Keratinocyte (primary cell): Measurements from ENCODE around the gene KCND2. TPM values are rescaled to one million over a fixed set of nuclear protein-coding genes. Genes with fewer than 3 reads are reported as not detected.

Source experiments
- DNase-seq: peaks from one replicate; pipeline ENCODE4 v3.0.0-alpha.2; 2011; ENCODE audit warnings: low read depth, missing footprints, low spot score
- FAIRE-seq: peaks from 2 replicates; lab custom pipeline; 2011; peaks lifted over from hg19 to GRCh38; lab: Jason Lieb, UNC
- H2AFZ ChIP-seq: 2 replicates; pipeline ENCODE4 v1.6.0; 2012; ENCODE audit warnings: low read length, control low read depth, inconsistent platforms; ENCODE audit not compliant: control insufficient read depth
- H3K27ac ChIP-seq: 2 replicates; pipeline ENCODE4 v1.5.1; 2011; ENCODE audit warnings: low read length; ENCODE audit not compliant: control insufficient read depth, insufficient read depth
- H3K27me3 ChIP-seq: 3 replicates; pipeline ENCODE4 v1.6.0; 2011; ENCODE audit warnings: low read length; ENCODE audit not compliant: control insufficient read depth, insufficient read depth; ENCODE audit errors: extremely low read depth
- H3K36me3 ChIP-seq, 2 experiments: 2 replicates in 1 of 2; 3 replicates in 1 of 2; pipeline ENCODE4 v1.5.1; 2011; ENCODE audit warnings: low read length in 2 of 2, mild to moderate bottlenecking in 1 of 2; ENCODE audit not compliant: control insufficient read depth in 2 of 2, insufficient read depth in 2 of 2; ENCODE audit errors: extremely low read depth in 1 of 2
- H3K4me1 ChIP-seq: 3 replicates; pipeline ENCODE4 v1.5.1; 2011; ENCODE audit warnings: low read length; ENCODE audit not compliant: control insufficient read depth, insufficient read depth; ENCODE audit errors: extremely low read depth
- H3K4me2 ChIP-seq: 3 replicates; pipeline ENCODE4 v1.6.0; 2011; ENCODE audit warnings: low read depth, low read length; ENCODE audit not compliant: control insufficient read depth, insufficient read depth; ENCODE audit errors: extremely low read depth
- H3K4me3 ChIP-seq, 3 experiments: fragments of 200-600 bp in 1 of 3; sonication (generic) in 1 of 3; 2 replicates in 2 of 3; 3 replicates in 1 of 3; pipeline ENCODE4 v1.5.1; 2011 to 2016; ENCODE audit warnings: low read length in 3 of 3, mild to moderate bottlenecking in 3 of 3, control low read depth in 2 of 3, inconsistent platforms in 1 of 3, low read depth in 1 of 3, mixed read lengths in 1 of 3, mixed run types in 1 of 3, moderate library complexity in 1 of 3; ENCODE audit not compliant: control insufficient read depth in 2 of 3, insufficient read depth in 2 of 3; ENCODE audit errors: extremely low read depth in 1 of 3
- H3K79me2 ChIP-seq: 2 replicates; pipeline ENCODE4 v1.6.0; 2012; ENCODE audit warnings: low read length; ENCODE audit not compliant: control insufficient read depth, insufficient read depth
- H3K9ac ChIP-seq: 3 replicates; pipeline ENCODE4 v1.6.0; 2011; ENCODE audit warnings: low read length; ENCODE audit not compliant: control insufficient read depth, insufficient read depth; ENCODE audit errors: extremely low read depth
- H3K9me1 ChIP-seq: 3 replicates; pipeline ENCODE4 v1.6.0; 2011; ENCODE audit warnings: low read length; ENCODE audit not compliant: control insufficient read depth, insufficient read depth; ENCODE audit errors: extremely low read depth
- H3K9me3 ChIP-seq: 2 replicates; pipeline ENCODE4 v1.5.1; 2012; ENCODE audit warnings: low read depth, low read length; ENCODE audit not compliant: control insufficient read depth
- H4K20me1 ChIP-seq: 3 replicates; pipeline ENCODE4 v1.6.0; 2011; ENCODE audit warnings: low read length; ENCODE audit not compliant: control insufficient read depth, insufficient read depth; ENCODE audit errors: extremely low read depth
- EZH2 ChIP-seq: IDR thresholded peaks from one replicate; pipeline ENCODE4 v1.6.1; 2012; ENCODE audit warnings: inconsistent platforms, mild to moderate bottlenecking, low read length, moderate library complexity
- dilution Hi-C: fragments of 300-500 bp; cut with MboI; formaldehyde crosslinking; loops from one replicate; pipeline ENCODE4 v1.7.0; 2020; ENCODE audit warnings: low sequenced_read_pairs; ENCODE audit not compliant: extremely low pct_ligation_motif_present
- polyA plus RNA-seq, 5 experiments: library from polyadenylated mRNA; depleted of rRNA in 3 of 5; stranded (reverse) in 3 of 5; stranded (forward) in 1 of 5; unstranded in 1 of 5; fragments of >200 nt; gene quantifications; 1 replicate in 1 of 5; 2 replicates in 3 of 5; 3 replicates in 1 of 5; pipeline versions ENCODE4 v1.2.1 to v1.2.3, GENCODE V29; 2011 to 2012; ENCODE audit warnings: missing spikeins in 2 of 5, low read depth in 1 of 5, low replicate concordance in 1 of 5
- TF ChIP-seq, protein P1 (sequence below), 3 experiments: IDR thresholded peaks in 1 of 3; conservative IDR thresholded peaks in 1 of 3; optimal IDR thresholded peaks in 1 of 3; 2 replicates in 2 of 3; 3 replicates in 1 of 3; pipeline versions ENCODE3 to v1.5.1; 2011; ENCODE audit warnings: low read length in 3 of 3, mild to moderate bottlenecking in 3 of 3, moderate library complexity in 2 of 3, control low read depth in 1 of 3, inconsistent platforms in 1 of 3; ENCODE audit not compliant: insufficient read depth in 2 of 3; ENCODE audit errors: extremely low read depth in 1 of 3

Gene KCND2
- polyA plus RNA-seq, 1 donor (not counting 4 experiments of a cell fraction or from before 2014, with no cell fraction given), result not detected

DNA sequence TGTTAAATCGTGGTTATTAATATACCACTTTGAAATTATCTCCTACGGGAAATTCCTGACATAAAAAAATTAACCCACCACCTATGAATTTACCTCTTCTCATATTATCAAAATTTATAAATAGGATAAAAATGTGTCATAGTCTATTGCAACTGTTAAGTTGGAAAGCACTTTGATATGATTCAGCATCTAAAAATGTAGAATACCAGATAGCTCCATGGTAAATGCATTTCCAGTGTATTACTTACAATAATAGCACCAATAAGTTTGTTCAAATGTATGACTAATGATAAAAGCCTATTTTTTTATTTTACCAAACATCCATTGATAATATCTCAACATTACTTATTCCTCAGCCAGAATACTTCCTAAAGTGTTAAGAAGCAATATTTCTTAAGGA lies 13.6 kb upstream of the KCND2 start:
- H3K27ac ChIP-seq, result no peak overlapping the region
- FAIRE-seq (no peak), DNase-seq (no peak)
- H3K79me2 ChIP-seq, result no peaks in the 10 kb centered on the region
- no peaks in the 10 kb centered on the region for H3K9me3 ChIP-seq
- no peaks in the 10 kb centered on the region for H3K36me3 ChIP-seq
- no peaks in the 10 kb centered on the region for H4K20me1 ChIP-seq
- no peak overlapping the region for H3K4me3 ChIP-seq
- no peak overlapping the region for H2AFZ ChIP-seq
- H3K4me1 ChIP-seq, result no peaks in the 10 kb centered on the region
- dilution Hi-C loops, result no loop called here
- H3K4me2 ChIP-seq, result no peak overlapping the region
- no peak for TF ChIP-seq EZH2
- TF ChIP-seq, protein P1, sequence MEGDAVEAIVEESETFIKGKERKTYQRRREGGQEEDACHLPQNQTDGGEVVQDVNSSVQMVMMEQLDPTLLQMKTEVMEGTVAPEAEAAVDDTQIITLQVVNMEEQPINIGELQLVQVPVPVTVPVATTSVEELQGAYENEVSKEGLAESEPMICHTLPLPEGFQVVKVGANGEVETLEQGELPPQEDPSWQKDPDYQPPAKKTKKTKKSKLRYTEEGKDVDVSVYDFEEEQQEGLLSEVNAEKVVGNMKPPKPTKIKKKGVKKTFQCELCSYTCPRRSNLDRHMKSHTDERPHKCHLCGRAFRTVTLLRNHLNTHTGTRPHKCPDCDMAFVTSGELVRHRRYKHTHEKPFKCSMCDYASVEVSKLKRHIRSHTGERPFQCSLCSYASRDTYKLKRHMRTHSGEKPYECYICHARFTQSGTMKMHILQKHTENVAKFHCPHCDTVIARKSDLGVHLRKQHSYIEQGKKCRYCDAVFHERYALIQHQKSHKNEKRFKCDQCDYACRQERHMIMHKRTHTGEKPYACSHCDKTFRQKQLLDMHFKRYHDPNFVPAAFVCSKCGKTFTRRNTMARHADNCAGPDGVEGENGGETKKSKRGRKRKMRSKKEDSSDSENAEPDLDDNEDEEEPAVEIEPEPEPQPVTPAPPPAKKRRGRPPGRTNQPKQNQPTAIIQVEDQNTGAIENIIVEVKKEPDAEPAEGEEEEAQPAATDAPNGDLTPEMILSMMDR (optimal IDR thresholded peaks at IDR 0.05 in 1 of 3, IDR thresholded peaks at IDR 0.05 in 1 of 3, conservative IDR thresholded peaks at IDR 0.05 in 1 of 3; ENCODE audit: extremely low read depth in 1 of 3, insufficient read depth in 2 of 3, low read length in 3 of 3), result no peak
- H3K9ac ChIP-seq, result no peak overlapping the region
- H3K9me1 ChIP-seq, result no peaks in the 10 kb centered on the region
- no peaks in the 10 kb centered on the region for H3K27me3 ChIP-seq

DNA sequence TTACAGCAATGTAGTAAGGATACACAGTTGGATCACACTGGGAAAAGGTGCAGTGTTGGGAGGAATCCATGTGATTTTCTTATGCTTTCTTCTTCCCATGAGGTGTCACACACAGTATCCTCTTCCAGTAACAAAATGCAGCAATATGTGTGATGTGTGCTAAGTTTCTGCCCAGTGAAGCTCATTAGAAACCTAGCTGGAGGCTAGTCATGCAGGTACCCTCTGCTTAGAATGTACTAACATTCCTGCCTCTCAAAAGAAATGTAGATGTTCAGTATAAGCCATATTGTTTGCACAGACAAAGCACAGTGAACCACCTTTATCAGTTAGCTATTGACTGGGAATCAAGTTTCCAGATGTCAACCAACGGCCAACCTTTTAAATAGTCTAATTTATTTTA lies 12.9 kb upstream of the KCND2 start:
- Histone ChIP-seq H3K4me3 (no peak overlapping the region), H3K27ac (no peak overlapping the region), H3K9me1 (no peaks in the 10 kb centered on the region), H3K79me2 (no peaks in the 10 kb centered on the region), H3K4me1 (no peaks in the 10 kb centered on the region), H2AFZ (no peak overlapping the region), H4K20me1 (no peaks in the 10 kb centered on the region), H3K36me3 (no peaks in the 10 kb centered on the region), H3K4me2 (no peak overlapping the region), H3K27me3 (no peaks in the 10 kb centered on the region), H3K9me3 (no peaks in the 10 kb centered on the region), H3K9ac (no peak overlapping the region)
- TF ChIP-seq, protein P1 (optimal IDR thresholded peaks at IDR 0.05 in 1 of 3, IDR thresholded peaks at IDR 0.05 in 1 of 3, conservative IDR thresholded peaks at IDR 0.05 in 1 of 3; ENCODE audit: extremely low read depth in 1 of 3, insufficient read depth in 2 of 3, low read length in 3 of 3), result no peak
- TF ChIP-seq EZH2, result no peak
- dilution Hi-C loops, result no loop called here
- no peak for FAIRE-seq
- no peak for DNase-seq
